PFSK-1 (cell line): ENCODE data around the gene ZNF627.

ENCODE experiments used
- FOXP2 ChIP-seq: optimal IDR thresholded peaks from 2 replicates; pipeline ENCODE3; 2011; ENCODE audit warnings: borderline replicate concordance, control low read depth, inconsistent platforms; ENCODE audit not compliant: insufficient read depth; ENCODE audit errors: extremely low read length, extremely low read depth
- POLR2AphosphoS5 ChIP-seq: IDR thresholded peaks from 2 replicates; pipeline ENCODE4 v1.6.1; 2012; ENCODE audit warnings: low read depth, mild to moderate bottlenecking, control low read depth, low read length, moderate library complexity
- TAF1 ChIP-seq: IDR thresholded peaks from 2 replicates; pipeline ENCODE4 v1.6.1; 2012; ENCODE audit warnings: low read length, control low read depth, borderline replicate concordance; ENCODE audit not compliant: insufficient read depth
- TF ChIP-seq, protein P1 (sequence below), 2 experiments: IDR thresholded peaks; 2 replicates each; pipeline versions ENCODE4 v1.6.1 to v1.8.0; 2011 to 2012; ENCODE audit warnings: low read depth in 2 of 2, low read length in 2 of 2, control low read depth in 1 of 2, inconsistent platforms in 1 of 2, mild to moderate bottlenecking in 1 of 2, moderate library complexity in 1 of 2; ENCODE audit not compliant: insufficient read depth in 1 of 2

DNA sequence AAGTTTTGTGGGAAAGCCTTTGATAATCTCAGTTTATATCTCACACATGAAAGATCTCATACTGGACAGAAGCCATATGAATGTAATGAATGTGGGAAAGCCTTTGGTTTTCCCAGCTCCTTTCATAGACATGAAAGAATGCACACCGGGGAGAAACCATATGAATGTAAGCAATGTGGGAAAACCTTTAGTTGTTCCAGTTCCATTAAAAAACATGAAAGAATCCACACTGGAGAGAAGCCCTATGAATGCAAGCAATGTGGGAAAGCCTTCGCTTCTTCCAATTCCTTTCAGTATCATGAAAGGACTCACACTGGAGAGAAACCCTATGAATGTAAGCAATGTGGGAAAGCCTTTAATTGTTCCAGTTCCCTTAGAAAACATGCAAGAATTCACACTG, 54.8 kb downstream of the ZNF627 start:
- TF ChIP-seq, protein P1, sequence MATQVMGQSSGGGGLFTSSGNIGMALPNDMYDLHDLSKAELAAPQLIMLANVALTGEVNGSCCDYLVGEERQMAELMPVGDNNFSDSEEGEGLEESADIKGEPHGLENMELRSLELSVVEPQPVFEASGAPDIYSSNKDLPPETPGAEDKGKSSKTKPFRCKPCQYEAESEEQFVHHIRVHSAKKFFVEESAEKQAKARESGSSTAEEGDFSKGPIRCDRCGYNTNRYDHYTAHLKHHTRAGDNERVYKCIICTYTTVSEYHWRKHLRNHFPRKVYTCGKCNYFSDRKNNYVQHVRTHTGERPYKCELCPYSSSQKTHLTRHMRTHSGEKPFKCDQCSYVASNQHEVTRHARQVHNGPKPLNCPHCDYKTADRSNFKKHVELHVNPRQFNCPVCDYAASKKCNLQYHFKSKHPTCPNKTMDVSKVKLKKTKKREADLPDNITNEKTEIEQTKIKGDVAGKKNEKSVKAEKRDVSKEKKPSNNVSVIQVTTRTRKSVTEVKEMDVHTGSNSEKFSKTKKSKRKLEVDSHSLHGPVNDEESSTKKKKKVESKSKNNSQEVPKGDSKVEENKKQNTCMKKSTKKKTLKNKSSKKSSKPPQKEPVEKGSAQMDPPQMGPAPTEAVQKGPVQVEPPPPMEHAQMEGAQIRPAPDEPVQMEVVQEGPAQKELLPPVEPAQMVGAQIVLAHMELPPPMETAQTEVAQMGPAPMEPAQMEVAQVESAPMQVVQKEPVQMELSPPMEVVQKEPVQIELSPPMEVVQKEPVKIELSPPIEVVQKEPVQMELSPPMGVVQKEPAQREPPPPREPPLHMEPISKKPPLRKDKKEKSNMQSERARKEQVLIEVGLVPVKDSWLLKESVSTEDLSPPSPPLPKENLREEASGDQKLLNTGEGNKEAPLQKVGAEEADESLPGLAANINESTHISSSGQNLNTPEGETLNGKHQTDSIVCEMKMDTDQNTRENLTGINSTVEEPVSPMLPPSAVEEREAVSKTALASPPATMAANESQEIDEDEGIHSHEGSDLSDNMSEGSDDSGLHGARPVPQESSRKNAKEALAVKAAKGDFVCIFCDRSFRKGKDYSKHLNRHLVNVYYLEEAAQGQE (IDR thresholded peaks at IDR 0.05; ENCODE audit: insufficient read depth in 1 of 2, low read depth in 2 of 2, low read length in 2 of 2) = no peak
- TF ChIP-seq FOXP2 = no peak
- no peak for TF ChIP-seq TAF1
- no peak for TF ChIP-seq POLR2AphosphoS5
